ENCODE data around the gene BPIFB6.
"Not testable (repeated sequence)": the region's sequence is repeated elsewhere in the genome, so short reads cannot be mapped to it uniquely, and the experiment has no call there.

Gene BPIFB6

DNA sequence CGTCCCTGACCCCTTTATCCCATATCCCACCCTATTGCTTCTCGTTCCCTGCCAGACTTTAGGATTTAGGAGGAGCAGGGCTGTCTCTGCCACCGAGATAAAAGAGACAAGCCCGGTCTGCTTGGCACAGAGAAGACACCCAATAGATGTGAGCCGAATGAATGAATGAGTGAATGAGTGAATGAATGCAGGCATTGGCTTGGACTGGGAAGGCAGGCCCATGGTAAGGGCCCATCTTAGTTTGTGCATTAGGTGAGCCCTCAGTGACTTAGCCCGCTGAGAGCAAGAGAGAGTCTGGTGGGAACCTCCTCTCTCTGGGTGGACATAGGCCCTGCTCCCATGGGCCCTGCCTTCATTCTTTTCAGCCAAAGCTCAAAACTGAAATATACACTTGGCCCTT lies 879 bp upstream of the BPIFB6 start:
- DNase-seq = no peak

DNA sequence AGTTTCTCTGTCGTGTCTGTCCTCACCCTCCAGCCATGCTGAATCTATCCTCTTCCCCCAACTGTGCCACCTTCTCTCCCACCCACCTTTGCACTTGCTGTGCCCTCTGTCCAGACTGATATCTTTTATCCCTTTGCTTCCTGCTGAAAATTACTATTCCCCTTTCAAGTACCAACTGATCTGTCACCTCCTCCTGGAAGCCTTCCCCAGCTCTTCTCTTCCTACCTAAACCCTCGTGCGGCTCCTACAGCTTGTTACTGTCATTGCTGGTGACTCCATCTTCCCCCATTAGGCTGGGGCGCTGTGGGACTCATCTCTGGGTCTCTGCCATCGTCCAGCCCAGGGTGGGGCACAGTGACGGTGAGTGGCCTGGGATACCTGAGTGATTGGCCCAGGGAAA lies 1.1 kb downstream of the BPIFB6 start:
- no peak for DNase-seq

DNA sequence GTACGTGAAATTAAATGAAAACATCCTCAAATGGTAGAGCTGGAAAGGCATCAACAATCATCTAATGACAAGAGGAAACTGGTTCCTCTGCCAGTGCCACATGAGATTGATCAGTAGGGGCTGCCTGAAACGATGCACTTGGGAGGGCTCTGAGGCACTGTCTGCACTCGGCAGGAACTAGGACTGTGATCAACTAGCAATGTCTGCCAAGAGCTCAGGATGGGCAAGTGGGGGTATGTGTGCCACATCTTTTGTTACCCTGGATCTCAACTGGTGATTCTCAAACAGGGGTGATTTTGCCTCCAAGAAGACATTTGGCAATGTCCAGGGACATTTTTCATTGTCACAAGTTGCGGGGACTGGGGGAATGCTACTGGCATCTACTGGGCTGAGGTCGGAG lies 1.9 kb downstream of the BPIFB6 start:
- DNase-seq = no peak

DNA sequence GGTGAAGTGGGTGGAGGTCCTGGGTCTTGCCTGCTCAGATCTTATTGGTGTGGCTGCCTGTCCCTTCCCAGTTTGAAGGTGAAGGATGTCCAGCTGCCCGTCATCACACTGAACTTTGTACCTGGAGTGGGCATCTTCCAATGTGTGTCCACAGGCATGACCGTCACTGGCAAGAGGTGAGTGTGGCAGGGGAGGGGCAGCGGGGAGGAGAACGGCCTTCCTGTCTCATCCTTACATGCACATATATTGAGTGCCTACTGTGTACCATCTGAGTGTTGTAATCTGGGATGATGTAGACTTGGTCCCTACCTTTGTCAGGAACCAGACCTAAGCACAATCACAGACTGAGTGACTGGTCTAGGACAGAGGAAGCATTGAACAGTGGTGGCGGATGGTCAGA lies 2.7 kb downstream of the BPIFB6 start:
- no peak for DNase-seq

DNA sequence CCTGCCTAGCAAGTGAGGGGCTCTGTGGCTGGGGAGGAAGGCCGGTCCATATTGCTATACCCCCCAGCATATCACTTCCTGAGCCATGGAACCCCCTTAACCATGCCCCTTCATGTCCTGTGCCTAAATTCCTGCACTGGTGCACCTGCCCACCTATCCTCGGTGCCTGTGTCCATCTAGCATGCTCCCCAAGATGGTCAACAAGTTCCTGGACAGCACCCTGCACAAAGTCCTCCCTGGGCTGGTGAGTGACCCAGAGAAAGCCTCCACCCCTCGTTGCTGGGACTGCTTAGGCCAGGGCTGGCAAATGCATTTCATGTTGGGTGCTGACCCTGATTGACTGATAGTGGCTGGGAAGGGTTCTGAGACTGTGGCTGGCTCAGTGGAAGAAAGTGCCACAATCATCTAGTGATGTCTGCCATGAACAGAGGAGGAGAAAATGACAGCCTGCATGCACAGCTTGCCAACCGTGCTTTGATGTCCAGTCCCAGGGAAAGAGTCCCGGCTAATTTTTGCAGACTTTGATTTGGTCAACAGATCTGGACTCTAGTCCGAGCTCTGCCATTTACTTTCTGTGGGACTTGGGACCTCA lies 3.5 kb downstream of the BPIFB6 start:
- DNase-seq = no peak

DNA sequence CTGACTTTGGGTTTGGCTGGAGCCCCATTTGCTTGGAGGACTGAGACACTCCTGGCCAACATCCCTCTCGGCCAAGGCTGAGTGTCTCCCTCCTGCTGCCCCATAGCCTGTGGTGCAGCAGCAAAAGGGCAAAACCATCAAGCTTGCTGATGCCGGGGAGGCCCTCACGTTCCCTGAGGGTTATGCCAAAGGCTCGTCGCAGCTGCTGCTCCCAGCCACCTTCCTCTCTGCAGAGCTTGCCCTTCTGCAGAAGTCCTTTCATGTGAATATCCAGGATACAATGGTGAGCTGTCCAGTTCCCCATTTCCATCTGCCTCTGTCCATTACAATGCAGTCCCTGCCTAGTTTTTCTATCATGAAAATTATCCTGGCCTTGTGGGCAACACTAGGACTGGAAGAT lies 6.0 kb downstream of the BPIFB6 start:
- no peak for DNase-seq

DNA sequence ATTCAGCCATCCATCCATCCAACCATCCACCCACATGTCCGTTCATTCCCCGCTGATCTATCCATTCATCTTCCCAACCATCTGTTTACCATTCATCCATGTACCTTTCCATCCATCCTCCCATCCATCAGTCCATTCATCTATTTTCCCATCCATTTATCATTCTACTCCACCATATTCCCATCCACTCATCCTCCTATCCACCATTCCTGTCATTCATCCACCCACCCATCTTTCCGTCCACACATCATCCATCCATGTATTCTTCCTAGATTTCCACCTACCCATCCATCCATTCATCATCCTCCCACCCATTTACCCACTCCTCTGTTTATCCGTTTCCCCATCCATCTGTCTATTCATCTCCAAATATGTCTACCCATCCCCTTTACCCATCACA lies 6.8 kb downstream of the BPIFB6 start:
- no peak for DNase-seq

DNA sequence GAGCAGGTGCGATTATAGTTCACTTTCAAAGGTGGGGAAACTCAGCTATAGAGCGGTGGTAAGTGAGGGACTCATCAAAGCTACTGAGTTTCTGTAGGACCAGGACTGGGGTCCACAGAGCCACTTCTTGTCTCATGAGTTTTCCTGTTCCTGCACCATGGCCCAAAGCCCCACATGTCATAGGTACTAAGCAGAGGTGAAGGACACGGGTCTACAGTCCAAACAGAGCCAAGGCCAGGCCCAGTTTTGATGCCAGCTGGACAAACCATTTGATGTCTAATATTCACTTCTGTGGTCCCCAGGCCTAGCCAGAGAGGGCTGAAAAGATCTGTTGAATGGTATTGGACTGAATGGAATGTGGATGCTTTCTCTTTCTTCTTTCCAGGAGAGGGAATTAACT lies 11.0 kb downstream of the BPIFB6 start:
- DNase-seq = no peak

DNA sequence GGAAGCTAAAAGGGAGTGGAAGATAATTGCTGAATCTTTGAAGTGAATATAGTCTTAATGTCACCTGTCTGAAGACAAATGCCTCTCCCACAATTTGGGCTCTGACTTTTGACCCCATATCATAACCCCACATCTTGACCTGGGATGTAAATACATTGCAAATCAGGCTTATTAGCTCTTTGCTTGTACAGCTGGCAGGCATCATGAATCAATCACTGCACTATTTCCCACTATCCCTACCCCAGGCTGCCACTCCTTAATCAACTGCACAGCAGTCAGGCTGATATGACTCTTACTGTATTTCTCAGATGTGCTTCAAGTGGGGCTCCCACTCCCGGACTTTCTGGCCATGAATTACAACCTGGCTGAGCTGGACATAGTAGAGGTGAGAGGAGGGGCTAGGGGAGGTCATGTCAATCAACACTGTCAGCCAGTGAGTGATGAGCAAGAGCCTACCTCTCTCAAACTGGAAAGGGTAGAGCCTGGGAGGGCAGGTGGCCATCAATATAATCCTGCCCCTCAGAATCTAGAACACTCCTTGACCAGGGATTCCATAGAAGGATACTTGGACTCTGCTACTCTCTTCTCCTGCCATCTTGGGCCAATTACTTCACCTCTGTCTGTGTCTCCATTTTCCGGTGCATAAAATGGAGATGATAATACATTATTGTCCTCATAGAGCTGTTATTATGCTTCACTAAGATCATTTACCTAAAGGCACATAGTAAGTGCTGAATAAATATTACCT lies 11.7 kb downstream of the BPIFB6 start:
- no peak for DNase-seq

DNA sequence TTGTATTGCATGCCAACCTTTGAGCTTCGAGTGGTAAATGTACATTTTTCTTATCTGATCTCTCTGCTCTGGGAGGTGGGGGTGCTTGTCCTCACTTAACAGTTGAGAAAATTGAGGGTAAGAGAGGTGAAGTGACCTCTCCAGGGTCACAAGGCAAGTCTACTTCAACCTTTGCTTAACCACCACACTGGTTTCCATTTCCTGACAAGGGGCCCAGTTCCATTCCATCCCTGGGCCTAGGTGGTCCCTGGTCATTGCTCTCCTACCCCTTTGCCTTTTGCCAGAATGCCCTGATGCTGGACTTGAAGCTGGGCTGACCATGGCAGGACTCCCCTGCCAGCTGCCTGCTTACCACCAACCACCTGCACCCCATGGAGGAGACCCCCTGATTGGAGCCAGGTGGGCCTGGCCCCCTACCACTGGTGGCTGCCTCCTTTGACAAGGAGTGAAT lies 12.3 kb downstream of the BPIFB6 start:
- DNase-seq = no peak

DNA sequence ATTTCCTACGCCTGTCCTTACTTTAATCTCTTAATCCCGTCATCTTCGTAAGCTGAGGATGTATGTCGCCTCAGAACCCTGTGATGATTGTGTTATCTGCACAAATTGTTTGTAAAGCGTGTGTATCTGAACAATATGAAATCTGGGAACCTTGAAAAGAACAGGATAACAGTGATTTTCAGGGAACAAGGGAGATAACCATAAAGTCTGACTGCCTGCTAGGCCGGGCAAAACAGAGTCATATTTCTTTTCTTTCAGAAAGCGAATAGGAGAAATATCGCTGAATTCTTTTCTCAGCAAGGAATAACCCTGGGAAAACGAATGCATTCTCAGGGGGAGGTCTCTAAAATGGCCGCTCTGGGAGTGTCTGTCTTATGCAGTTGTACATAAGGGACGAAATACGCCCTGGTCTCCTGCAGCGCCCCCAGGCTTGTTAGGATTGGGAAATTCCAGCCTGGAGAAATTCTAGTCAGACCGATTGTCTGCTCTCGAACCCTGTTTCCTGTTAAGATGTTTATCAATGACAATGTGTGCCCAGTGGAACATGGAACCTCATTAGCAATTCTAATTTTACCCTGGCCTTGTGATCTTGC lies 13.8 kb downstream of the BPIFB6 start:
- DNase-seq = not testable (repeated sequence)

DNA sequence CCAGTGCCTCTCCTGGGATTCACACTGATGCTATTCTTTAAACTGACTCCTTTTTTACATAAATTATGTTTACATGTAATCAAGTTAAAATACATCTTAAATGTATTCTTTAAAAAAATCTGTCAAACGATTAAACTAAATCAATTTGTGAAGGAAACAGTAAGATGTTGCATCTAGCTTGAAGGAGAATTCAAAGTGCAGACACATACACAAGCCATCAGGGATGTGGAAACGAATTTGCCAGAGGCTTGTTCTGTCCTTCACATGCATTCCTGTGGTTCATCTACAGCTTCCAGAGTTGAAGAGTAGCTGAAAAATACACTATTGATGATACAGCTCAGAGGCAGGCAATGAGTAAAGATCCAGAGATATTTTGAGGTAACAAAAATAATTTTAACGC lies 15.0 kb downstream of the BPIFB6 start:
- no peak for DNase-seq

DNA sequence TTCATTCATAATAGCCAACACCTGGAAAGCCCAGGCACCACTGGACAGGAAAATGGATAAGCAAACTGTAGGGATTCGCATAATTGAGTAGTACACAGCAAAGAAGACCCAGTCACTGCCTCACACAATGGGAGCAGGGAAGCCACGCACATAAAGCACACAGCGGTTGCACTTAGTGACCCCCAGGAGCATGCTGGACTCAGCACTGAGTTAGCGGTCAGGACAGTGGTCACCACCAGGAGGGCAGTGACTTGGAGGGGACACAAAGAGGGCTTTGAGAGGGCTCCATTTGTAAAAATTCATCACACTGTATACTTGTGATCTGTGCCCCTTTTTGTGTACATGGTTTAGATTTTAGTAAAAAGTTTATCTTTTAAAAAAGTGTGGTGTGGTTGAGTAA lies 19.9 kb downstream of the BPIFB6 start:
- no peak for DNase-seq

DNA sequence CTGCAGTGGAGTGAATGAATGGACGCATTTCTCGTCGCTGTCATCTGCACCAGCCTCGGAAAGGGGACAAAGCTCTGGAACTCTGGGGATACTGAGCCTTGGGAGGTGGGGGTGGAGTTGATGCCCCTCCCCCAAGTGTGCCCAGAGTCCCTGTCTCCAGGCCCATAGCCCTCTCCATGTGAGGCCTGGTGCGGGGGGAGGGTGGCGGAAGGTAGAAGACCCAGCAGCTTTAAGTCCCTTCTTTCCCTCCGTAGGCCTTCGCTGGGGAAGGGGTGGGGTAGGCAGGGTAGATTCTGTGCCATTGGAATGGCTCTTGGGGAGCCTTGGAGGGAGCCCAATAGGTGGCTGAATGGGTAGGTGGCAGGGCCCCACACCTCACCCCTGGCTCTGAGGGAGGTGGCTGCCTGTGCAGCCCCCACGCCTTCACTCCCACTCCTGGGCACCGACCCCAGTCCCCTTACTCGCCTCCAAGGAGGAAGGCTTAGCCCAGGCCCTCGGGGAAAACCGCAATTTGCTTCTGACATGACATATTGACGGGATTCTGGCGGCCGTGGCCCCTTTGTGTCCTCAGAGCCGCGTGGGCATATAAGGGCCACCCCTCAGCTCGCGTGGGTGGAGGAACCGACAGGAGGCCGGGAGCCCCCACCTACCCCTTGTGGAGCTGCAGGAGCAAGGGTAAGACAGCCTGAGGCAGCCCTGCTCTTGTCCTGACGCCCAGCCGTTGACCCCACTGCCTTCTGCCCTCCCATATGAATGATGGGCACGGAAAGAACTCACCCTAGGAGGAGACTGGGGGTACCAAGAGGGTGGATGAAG lies 22.1 kb downstream of the BPIFB6 start, which contains the start of gene BPIFB3:
TSS of gene BPIFB3 (plus strand) at position 613 of the 816 bp plus-strand sequence. CDS start 1,533 bp downstream, outside the sequence.
- no peak for DNase-seq

DNA sequence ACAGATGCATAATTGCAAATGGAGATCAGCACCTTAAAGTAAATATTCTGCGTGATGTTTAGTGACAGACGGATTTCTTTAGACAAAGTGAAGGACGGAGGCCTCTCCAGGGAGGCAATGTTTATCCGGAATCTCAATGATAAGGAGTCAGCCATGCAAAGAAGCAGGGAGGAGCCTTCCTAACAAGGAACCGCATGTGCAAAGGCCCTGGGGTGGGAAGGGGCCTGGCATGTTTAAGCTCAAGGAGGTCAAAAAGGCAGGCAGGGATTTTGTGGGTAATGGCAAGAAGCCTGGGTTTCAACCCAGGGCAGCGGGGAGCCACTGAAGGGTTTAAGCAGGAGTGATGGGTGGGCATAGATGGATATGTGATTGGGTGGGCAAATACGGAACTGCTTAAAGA lies 22.9 kb downstream of the BPIFB6 start:
- DNase-seq = no peak

DNA sequence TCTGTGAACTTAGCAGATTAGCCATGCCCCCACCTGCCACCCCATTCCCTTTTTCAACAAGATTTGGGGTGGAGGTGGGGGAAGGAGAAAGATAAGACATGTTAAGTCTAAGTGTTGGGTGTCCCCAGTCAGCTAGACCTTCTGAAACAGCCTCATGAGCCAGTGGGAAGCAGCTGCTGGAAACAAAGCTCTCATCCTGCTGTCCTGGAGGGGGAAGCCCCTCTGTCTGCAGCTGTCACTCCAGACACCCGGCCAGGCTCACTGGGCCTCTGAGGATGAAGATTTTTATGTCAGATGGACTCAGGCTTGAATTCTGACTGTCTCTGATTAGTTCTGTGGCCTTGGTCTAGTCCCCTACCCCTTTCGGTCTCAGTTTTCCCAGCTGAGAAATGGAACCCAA lies 23.3 kb downstream of the BPIFB6 start:
- peak; percentile 26 for DNase-seq

DNA sequence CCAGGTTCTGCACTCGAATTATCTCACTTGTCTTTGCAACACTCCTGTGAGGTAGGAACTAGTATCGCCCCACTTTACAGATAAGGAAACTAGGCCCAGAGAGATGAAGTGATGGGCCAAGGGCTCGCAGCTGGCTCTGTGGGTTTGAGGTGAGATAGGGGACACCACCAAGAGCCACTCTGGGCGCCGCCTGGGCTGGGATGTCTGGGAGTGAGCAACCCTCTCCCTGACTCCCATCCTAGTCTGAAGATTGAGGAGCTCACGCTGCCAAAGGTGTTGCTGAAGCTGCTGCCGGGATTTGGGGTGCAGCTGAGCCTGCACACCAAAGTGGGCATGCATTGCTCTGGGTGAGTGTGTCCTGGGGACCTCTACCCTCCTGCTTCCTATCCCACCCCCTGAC lies 27.7 kb downstream of the BPIFB6 start:
- no peak for DNase-seq

DNA sequence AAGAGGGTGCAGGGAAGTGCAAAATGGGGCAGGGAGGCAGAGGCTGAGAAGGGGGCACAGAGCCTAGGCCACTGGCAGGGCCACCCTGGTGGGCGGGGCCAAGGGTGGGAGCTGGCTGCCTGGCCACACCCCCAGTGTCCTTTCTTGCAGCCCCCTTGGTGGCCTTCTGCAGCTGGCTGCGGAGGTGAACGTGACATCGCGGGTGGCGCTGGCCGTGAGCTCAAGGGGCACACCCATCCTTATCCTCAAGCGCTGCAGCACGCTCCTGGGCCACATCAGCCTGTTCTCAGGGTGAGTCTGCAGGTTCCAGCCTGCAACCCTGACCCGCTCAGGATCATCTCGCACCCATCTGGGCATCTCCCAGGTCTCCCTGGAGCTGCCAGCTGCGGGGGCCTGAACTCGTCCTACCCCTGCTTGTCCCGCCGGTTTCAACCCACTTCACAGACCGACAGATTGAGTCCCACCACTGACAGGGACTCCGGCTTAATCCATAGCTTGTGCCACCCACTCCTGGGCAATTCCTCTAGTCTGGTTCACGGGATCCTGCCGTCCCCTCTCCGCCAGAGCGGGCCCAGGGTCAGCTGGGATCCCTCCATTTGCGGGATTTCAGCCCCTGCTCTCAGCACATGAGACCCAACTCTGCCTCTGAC lies 28.4 kb downstream of the BPIFB6 start:
- DNase-seq = no peak

DNA sequence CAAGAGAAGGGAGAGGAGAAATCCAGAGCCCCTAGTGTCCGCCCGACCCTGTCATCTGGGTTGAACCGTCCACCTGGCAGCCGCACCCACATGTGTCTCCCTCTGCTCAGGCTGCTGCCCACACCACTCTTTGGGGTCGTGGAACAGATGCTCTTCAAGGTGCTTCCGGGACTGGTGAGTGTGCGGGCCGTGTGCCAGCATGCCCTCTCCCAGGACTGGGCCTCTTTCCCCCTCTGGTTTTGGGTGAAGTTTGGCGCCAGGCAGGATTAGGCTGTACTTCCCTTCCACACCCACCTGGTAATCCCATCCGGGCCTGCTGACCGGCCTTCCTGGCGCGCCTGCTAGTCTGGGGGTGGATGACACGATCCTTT lies 30.2 kb downstream of the BPIFB6 start:
- DNase-seq = peak; percentile 36

DNA sequence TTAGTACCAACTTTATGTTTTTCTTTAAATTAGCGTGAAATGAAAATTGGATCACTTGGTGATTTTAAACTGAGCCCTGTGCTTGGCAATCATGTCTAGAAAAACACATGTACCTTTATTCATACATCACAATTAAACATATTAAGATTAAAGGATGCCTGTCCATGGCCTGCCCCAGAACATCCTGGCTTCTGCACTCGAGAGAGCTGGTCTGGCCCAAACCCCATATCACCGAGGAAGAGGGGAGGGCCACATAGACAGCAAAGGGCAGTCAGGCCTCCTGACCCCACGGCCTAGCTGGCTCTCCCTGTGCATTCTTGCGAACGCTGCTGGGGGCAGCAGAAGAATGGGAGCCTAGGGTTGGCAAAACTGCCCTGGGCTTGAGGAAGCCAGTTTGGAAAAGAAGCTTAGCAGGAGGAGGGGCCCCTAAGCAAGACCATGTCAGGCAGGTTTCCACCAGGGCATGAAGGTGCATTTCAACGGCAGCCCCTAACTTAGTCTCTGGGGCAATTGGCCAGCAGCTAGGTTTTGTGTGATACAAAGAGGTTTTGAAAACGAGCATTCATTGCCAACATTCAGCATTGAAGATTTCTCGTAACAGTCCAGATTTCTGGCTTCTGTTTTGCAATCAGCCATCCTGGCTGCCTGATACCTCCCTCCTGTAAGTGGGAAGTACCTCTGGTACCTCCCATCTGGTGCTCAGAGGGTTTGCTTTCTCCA lies 30.8 kb downstream of the BPIFB6 start:
- no peak for DNase-seq

DNA sequence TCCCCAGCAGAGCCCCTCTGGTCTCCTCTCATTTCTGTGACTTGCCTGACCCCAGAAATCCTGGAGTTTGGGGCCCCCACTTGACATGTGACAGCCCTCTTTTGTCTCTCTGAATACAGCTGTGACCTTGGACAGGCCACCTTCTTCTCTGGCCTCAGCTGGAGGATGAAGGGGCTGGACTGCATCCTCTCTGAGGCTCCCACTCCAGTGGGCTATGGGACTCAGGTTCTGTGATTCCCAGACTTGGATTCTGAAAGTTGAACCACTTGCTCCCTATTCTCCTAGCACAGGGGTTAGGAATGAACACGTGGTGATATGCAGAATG lies 31.3 kb downstream of the BPIFB6 start:
- no peak for DNase-seq

DNA sequence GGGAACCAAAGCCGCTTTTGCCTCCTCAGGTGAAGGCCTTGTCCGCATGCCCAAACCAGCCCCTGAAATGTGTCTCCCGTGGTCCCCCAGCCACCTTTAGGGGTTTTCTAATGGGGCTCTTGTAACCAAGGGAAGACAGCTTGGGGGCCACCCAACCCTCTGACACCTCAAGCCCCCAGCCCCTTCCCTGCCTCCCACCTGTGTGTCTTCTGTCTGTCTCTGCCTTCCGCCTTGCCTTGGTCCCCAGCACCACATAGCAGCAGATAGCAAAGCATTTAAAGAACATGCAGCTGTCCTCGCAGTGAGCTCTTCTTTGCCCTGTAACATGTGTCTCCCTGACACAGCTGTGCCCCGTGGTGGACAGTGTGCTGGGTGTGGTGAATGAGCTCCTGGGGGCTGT lies 31.8 kb downstream of the BPIFB6 start:
- DNase-seq = no peak

Measured in NCI-H82 (cell line).